Stimulated activated memory B cell treated with anti-CD40 and anti-IgM and Interleukin-4, amounts not matched to agents 10 μg/mL and 1 μg/mL and 100 μg/mL, for 72 hours (primary cell): ENCODE results near the gene HADHA.

Experiments
- ATAC-seq: fragments of 150-1000 bp; cut with Tn5 transposase; 2 replicates; pipeline ENCODE4 v1.10.0; 2021
- H3K27ac Mint-ChIP-seq: one replicate; pipeline ENCODE4 v1.8.0; 2022; ENCODE audit warnings: mild to moderate bottlenecking, mixed read lengths
- H3K27me3 Mint-ChIP-seq: one replicate; pipeline ENCODE4 v1.8.0; 2022; ENCODE audit warnings: mixed read lengths
- H3K36me3 Mint-ChIP-seq: one replicate; pipeline ENCODE4 v1.8.0; 2022; ENCODE audit warnings: mixed read lengths
- H3K4me1 Mint-ChIP-seq: one replicate; pipeline ENCODE4 v1.8.0; 2022; ENCODE audit warnings: mixed read lengths
- H3K4me3 Mint-ChIP-seq: one replicate; pipeline ENCODE4 v1.8.0; 2022; ENCODE audit warnings: mild to moderate bottlenecking, moderate library complexity, mixed read lengths
- H3K9me3 Mint-ChIP-seq: one replicate; pipeline ENCODE4 v1.8.0; 2022; ENCODE audit warnings: mixed read lengths

Gene HADHA

DNA sequence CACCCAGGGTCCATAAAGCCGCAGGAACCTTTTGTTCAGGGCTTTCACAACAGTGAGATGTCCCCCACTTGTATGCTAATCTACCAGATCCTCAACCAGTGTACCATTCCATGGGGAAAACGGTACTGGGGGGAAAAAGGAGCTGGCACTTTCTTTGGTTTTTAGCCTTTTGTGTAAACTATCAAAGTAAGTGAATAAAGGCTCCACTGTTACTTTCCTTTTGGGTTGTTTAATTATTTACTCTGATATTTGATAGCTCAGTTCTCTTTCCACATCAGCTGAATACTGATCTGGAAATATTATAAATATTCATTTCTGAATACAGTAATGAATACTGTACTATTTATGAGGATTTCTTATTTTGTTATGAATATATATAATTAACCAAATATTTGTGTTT, 20.3 kb downstream of the HADHA start:
- peaks cover 70% of the 10 kb centered on the region for H3K36me3 Mint-ChIP-seq
- no peaks in the 10 kb centered on the region for H3K27me3 Mint-ChIP-seq
- no peaks in the 10 kb centered on the region for H3K9me3 Mint-ChIP-seq
- H3K4me3 Mint-ChIP-seq, result no peak overlapping the region
- H3K27ac Mint-ChIP-seq, result no peak overlapping the region
- no peaks in the 10 kb centered on the region for H3K4me1 Mint-ChIP-seq
- ATAC-seq, result no peak

DNA sequence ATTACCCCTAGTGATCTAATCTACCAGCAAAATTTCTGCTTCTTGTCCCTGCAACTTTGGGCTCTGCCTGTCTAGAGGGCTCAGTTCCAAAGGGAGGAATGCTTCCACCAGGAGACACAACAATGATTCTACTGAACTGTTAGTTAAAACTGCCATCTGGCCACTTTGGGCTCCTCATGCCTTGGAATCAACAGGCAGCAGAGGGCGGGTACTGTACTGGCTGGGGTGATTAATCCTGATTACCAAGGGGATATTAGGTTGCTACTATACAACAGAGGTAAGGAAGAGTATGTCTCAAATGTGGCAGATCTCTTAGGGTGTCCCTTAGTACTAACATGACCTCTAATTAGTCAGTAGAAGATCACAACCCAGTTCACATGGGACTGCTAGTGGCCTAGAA, 21.4 kb downstream of the HADHA start:
- H3K36me3 Mint-ChIP-seq, result peaks cover 70% of the 10 kb centered on the region
- no peaks in the 10 kb centered on the region for H3K4me1 Mint-ChIP-seq
- no peaks in the 10 kb centered on the region for H3K27me3 Mint-ChIP-seq
- ATAC-seq, result no peak
- H3K27ac Mint-ChIP-seq, result no peak overlapping the region
- H3K9me3 Mint-ChIP-seq, result no peaks in the 10 kb centered on the region
- no peak overlapping the region for H3K4me3 Mint-ChIP-seq

GRCh38 chr2:26217720-26218119, 26.7 kb downstream of the HADHA start:
- no peak overlapping the region for H3K27ac Mint-ChIP-seq
- peaks cover 69% of the 10 kb centered on the region for H3K36me3 Mint-ChIP-seq
- H3K4me3 Mint-ChIP-seq, result no peak overlapping the region
- H3K9me3 Mint-ChIP-seq, result no peaks in the 10 kb centered on the region
- H3K27me3 Mint-ChIP-seq, result no peaks in the 10 kb centered on the region
- peaks cover 6% of the 10 kb centered on the region for H3K4me1 Mint-ChIP-seq
- ATAC-seq, result no peak

- H3K36me3 Mint-ChIP-seq, result peaks cover 72% of the 10 kb centered on the region
- H3K4me1 Mint-ChIP-seq, result peaks cover 6% of the 10 kb centered on the region
- H3K9me3 Mint-ChIP-seq, result no peaks in the 10 kb centered on the region
- H3K27me3 Mint-ChIP-seq, result no peaks in the 10 kb centered on the region
- H3K4me3 Mint-ChIP-seq, result no peak overlapping the region
- ATAC-seq, result no peak
- no peak overlapping the region for H3K27ac Mint-ChIP-seq
Observed at GRCh38 chr2:26216587-26216986, 27.8 kb downstream of the HADHA start.

DNA sequence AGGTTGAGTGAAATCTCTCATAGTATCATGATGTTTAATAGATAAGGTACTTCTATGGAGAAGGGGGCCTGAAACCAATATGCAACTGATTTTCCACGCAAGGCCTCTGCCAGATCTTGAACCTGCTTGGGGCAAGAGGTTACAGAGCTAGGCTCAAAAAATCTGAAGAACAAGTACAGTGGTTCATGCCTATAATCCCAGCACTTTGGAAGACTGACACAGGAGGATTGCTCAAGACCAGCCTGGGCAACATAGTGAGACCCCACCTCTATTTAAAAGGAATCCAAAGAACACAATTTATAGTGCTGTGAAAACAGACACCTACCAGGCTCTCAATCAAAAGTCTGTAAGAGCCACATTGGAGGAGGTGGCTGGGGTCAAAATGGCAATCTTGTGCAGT, 28.6 kb downstream of the HADHA start:
- ATAC-seq, result no peak
- H3K9me3 Mint-ChIP-seq, result no peaks in the 10 kb centered on the region
- H3K4me1 Mint-ChIP-seq, result peaks cover 6% of the 10 kb centered on the region
- no peak overlapping the region for H3K4me3 Mint-ChIP-seq
- no peak overlapping the region for H3K27ac Mint-ChIP-seq
- H3K27me3 Mint-ChIP-seq, result no peaks in the 10 kb centered on the region
- peaks cover 77% of the 10 kb centered on the region for H3K36me3 Mint-ChIP-seq

- ATAC-seq, result no peak
- H3K9me3 Mint-ChIP-seq, result no peaks in the 10 kb centered on the region
- H3K4me1 Mint-ChIP-seq, result peaks cover 6% of the 10 kb centered on the region
- H3K4me3 Mint-ChIP-seq, result no peak overlapping the region
- peaks cover 78% of the 10 kb centered on the region for H3K36me3 Mint-ChIP-seq
- no peak overlapping the region for H3K27ac Mint-ChIP-seq
- H3K27me3 Mint-ChIP-seq, result no peaks in the 10 kb centered on the region
Observed at GRCh38 chr2:26214759-26215158, 29.7 kb downstream of the HADHA start.

GRCh38 chr2:26212011-26212410, 32.4 kb downstream of the HADHA start:
- H3K4me3 Mint-ChIP-seq, result no peak overlapping the region
- H3K27me3 Mint-ChIP-seq, result no peaks in the 10 kb centered on the region
- peaks cover 6% of the 10 kb centered on the region for H3K4me1 Mint-ChIP-seq
- no peak for ATAC-seq
- H3K27ac Mint-ChIP-seq, result no peak overlapping the region
- H3K9me3 Mint-ChIP-seq, result no peaks in the 10 kb centered on the region
- H3K36me3 Mint-ChIP-seq, result peaks cover 76% of the 10 kb centered on the region

DNA sequence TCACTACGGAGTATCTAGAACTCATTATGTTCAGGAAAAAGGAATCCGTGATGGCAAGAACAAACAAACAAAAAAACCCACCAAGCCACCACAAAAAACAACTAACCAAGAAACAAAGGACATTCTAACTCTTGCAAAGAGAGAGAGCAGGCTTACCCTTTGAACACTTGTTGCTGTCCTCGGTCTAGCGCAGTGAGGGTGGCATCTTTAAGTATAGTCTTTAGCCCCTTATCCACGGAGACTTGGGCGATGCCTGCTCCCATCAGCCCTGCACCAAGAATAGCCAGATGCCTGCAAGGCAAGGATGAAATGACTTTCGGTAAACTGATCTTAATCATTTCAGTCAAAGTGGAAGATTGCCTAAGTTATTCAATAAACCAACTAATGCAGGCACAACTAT, 40.5 kb downstream of the HADHA start:
- no peak overlapping the region for H3K27ac Mint-ChIP-seq
- H3K9me3 Mint-ChIP-seq, result peaks cover 6% of the 10 kb centered on the region
- no peaks in the 10 kb centered on the region for H3K27me3 Mint-ChIP-seq
- no peak for ATAC-seq
- H3K4me3 Mint-ChIP-seq, result no peak overlapping the region
- peaks cover 83% of the 10 kb centered on the region for H3K36me3 Mint-ChIP-seq
- no peaks in the 10 kb centered on the region for H3K4me1 Mint-ChIP-seq

- Mint-ChIP-seq H3K4me1 (no peaks in the 10 kb centered on the region), H3K27me3 (no peaks in the 10 kb centered on the region), H3K4me3 (no peak overlapping the region), H3K9me3 (peaks cover 7% of the 10 kb centered on the region), H3K36me3 (peaks cover 83% of the 10 kb centered on the region), H3K27ac (no peak overlapping the region)
- ATAC-seq, result no peak
Observed at GRCh38 chr2:26202981-26203490, 41.4 kb downstream of the HADHA start.

GRCh38 chr2:26197516-26197915, 46.9 kb downstream of the HADHA start:
- ATAC-seq, result no peak
- H3K4me1 Mint-ChIP-seq, result peaks cover 10% of the 10 kb centered on the region
- H3K27ac Mint-ChIP-seq, result peak overlapping the region; percentile 30
- H3K36me3 Mint-ChIP-seq, result peaks cover 90% of the 10 kb centered on the region
- no peaks in the 10 kb centered on the region for H3K27me3 Mint-ChIP-seq
- peaks cover 13% of the 10 kb centered on the region for H3K9me3 Mint-ChIP-seq
- no peak overlapping the region for H3K4me3 Mint-ChIP-seq

DNA sequence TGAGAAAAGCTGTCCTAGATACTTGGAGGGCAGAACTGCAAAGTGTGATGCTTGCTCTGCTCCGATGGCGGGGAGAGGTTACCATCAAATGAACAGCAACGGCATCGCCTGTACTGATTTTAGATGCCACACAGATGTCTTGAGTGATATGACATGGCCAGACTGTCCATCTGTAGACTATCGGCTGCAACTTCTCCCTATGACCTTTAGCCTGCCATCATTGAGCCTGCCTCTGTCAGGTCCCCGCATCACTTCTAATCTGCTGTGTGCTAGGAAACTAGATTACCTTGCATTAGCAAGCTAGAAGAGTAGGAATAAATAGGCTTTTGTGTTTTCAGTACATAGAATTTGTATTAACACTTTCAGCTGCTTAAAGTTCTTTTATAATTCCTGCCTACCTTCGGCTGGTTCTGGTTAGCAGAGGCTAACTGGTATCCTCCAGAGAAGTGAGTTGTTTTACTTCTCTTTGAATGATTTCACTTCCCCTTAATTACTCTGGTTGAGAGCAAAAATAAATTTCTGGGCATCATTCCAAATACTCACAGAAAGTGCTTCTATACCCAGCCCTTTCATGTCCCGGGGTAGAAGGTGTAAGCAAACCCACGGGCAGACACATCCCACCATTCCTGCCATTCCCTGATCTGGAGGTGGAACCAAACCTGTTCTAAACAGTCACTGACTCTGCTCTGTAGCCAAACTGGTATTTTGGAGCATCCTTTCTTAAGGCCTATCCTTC, 47.6 kb downstream of the HADHA start:
- no peak overlapping the region for H3K4me3 Mint-ChIP-seq
- peaks cover 10% of the 10 kb centered on the region for H3K4me1 Mint-ChIP-seq
- ATAC-seq, result peak; percentile 89
- H3K27me3 Mint-ChIP-seq, result no peaks in the 10 kb centered on the region
- peaks cover 85% of the 10 kb centered on the region for H3K36me3 Mint-ChIP-seq
- H3K9me3 Mint-ChIP-seq, result peaks cover 13% of the 10 kb centered on the region
- peak overlapping the region; percentile 30 for H3K27ac Mint-ChIP-seq

GRCh38 chr2:26195040-26195984, 49.1 kb downstream of the HADHA start:
- Mint-ChIP-seq H3K4me1 (peaks cover 10% of the 10 kb centered on the region), H3K36me3 (peaks cover 85% of the 10 kb centered on the region), H3K27me3 (no peaks in the 10 kb centered on the region), H3K9me3 (peaks cover 13% of the 10 kb centered on the region), H3K27ac (no peak overlapping the region), H3K4me3 (no peak overlapping the region)
- no peak for ATAC-seq

GRCh38 chr2:26193578-26194231, 50.7 kb downstream of the HADHA start:
- Mint-ChIP-seq H3K27ac (peak overlapping the region; percentile 17), H3K36me3 (peaks cover 69% of the 10 kb centered on the region), H3K4me3 (no peak overlapping the region), H3K9me3 (peaks cover 7% of the 10 kb centered on the region), H3K4me1 (peaks cover 10% of the 10 kb centered on the region), H3K27me3 (no peaks in the 10 kb centered on the region)
- no peak for ATAC-seq

GRCh38 chr2:26191316-26192159, 52.9 kb downstream of the HADHA start:
- H3K4me3 Mint-ChIP-seq, result no peak overlapping the region
- no peaks in the 10 kb centered on the region for H3K4me1 Mint-ChIP-seq
- H3K9me3 Mint-ChIP-seq, result no peaks in the 10 kb centered on the region
- H3K36me3 Mint-ChIP-seq, result peaks cover 47% of the 10 kb centered on the region
- no peaks in the 10 kb centered on the region for H3K27me3 Mint-ChIP-seq
- H3K27ac Mint-ChIP-seq, result no peak overlapping the region
- no peak for ATAC-seq
